Sigmoid colon (tissue), 4 donors: ENCODE data around the gene PPP3R1.

ENCODE experiments used
- EP300 ChIP-seq, 4 donors: sonication (generic); formaldehyde crosslinking; IDR thresholded peaks; one replicate each; pipeline ENCODE4 v1.6.1; 2017; ENCODE audit warnings: antibody characterized with exemption in 4 of 4
- POLR2A ChIP-seq, 2 donors: fragments of 450-650 bp; IDR thresholded peaks; one replicate each; pipeline ENCODE4 v1.6.1; 2016; ENCODE audit warnings: antibody characterized with exemption in 2 of 2, mild to moderate bottlenecking in 2 of 2, moderate library complexity in 2 of 2
- POLR2AphosphoS5 ChIP-seq, 4 donors: sonication (generic); formaldehyde crosslinking; IDR thresholded peaks; one replicate each; pipeline ENCODE4 v1.6.1; 2017; ENCODE audit warnings: antibody characterized with exemption in 4 of 4
- TF ChIP-seq, protein P1 (sequence below), 4 experiments: fragments of 450-650 bp in 3 of 4; fragments of 200-600 bp in 1 of 4; IDR thresholded peaks; one replicate each; pipeline ENCODE4 v1.5.1; 2016 to 2019; ENCODE audit warnings: antibody characterized with exemption in 4 of 4, mild to moderate bottlenecking in 3 of 4, moderate library complexity in 2 of 4

DNA sequence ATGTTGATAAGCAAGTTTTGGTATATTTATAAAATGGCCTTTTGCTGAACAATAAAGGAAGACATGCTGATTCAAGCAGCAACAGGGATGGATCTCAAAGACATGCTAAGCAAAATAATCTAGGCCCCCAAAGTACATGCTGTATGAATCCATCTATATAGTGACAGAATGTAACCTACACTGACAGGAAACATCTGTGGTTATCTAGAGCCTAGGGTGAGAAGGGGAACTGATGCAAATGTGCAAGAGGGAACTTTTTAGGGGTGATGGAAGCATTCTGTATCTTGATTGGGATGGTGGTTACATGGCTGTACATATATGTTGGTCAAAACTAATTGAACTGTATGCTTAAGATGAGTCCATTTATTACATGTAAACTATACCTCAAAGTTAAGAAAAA lies 43.2 kb upstream of the PPP3R1 start:
- TF ChIP-seq EP300 (IDR thresholded peaks at IDR 0.05) (no peak), POLR2A (IDR thresholded peaks at IDR 0.05) (no peak), POLR2AphosphoS5 (IDR thresholded peaks at IDR 0.05) (no peak)
- TF ChIP-seq, protein P1, sequence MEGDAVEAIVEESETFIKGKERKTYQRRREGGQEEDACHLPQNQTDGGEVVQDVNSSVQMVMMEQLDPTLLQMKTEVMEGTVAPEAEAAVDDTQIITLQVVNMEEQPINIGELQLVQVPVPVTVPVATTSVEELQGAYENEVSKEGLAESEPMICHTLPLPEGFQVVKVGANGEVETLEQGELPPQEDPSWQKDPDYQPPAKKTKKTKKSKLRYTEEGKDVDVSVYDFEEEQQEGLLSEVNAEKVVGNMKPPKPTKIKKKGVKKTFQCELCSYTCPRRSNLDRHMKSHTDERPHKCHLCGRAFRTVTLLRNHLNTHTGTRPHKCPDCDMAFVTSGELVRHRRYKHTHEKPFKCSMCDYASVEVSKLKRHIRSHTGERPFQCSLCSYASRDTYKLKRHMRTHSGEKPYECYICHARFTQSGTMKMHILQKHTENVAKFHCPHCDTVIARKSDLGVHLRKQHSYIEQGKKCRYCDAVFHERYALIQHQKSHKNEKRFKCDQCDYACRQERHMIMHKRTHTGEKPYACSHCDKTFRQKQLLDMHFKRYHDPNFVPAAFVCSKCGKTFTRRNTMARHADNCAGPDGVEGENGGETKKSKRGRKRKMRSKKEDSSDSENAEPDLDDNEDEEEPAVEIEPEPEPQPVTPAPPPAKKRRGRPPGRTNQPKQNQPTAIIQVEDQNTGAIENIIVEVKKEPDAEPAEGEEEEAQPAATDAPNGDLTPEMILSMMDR (IDR thresholded peaks at IDR 0.05), result no peak
